ENCODE data around the gene NKD1.

DNA sequence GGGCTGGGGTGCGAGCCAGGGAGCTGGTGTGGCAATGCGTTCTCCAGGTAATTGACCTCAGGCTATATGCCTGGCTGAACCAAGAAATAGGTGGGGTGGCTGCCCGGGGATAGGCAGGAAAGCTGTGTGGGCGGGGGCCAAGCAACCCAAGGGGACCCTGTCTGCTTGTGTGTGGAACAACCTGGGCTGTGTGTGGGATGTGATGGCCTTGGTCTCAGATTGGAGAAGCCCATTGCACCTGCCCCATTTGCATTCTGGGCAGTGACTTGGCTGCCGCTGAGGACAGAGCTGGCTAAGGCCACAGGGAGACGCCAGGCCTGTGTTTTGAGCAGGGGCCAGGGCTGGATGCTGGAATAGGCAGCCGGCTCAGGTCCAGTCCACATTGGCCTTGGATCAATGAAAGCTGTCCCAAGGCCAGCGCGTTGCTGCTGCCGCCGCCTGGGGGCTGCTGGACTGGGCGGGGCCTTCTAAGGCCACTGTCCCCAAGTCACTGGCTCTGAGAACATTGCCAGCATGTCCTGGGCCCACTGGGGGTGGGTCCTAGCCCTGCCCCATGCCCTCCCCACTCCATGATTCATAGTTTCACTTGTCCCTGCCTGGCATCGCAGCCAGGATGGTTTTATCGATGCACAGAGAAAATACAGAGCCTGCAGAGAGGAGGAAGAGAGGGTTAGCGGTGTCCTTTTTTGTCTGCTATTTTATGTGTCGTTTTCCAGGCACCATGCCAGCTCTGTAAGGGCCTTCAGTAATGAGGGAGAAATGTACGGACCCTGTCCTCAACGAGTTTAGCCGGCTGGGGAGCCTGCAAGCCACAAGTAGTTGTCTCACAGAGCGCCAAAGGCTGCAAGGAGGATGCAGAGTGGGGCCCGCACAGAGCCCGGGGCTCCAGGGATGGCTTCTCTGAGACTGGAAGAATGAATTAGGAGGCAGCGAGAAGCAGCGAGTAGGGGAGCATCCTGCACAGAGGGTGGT, 43.9 kb downstream of the NKD1 start:
- no peak for TF ChIP-seq POLR2A (IDR thresholded peaks at IDR 0.05)
- TF ChIP-seq EP300 (IDR thresholded peaks at IDR 0.05): peak in 2 of 4 donors; percentile 65 to 66
- TF ChIP-seq, protein P1, sequence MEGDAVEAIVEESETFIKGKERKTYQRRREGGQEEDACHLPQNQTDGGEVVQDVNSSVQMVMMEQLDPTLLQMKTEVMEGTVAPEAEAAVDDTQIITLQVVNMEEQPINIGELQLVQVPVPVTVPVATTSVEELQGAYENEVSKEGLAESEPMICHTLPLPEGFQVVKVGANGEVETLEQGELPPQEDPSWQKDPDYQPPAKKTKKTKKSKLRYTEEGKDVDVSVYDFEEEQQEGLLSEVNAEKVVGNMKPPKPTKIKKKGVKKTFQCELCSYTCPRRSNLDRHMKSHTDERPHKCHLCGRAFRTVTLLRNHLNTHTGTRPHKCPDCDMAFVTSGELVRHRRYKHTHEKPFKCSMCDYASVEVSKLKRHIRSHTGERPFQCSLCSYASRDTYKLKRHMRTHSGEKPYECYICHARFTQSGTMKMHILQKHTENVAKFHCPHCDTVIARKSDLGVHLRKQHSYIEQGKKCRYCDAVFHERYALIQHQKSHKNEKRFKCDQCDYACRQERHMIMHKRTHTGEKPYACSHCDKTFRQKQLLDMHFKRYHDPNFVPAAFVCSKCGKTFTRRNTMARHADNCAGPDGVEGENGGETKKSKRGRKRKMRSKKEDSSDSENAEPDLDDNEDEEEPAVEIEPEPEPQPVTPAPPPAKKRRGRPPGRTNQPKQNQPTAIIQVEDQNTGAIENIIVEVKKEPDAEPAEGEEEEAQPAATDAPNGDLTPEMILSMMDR (IDR thresholded peaks at IDR 0.05): peak in 2 of 4 experiments; percentile 13 to 39
- TF ChIP-seq POLR2AphosphoS5 (IDR thresholded peaks at IDR 0.05): peak; percentile 44 to 94 (median 74)

All from sigmoid colon (tissue), 4 donors.